Sigmoid colon (tissue), 7 donors: Measurements from ENCODE around the gene LATS2. TPM values are rescaled to one million over a fixed set of nuclear protein-coding genes. Genes with fewer than 3 reads are reported as not detected.

Experiments
- DNase-seq: peaks from one replicate; pipeline ENCODE4 v3.0.0-alpha.2; 2019
- H3K27ac ChIP-seq, 4 donors: fragments of 200-600 bp; sonication (generic); one replicate each; pipeline ENCODE4 v1.5.1; 2016 to 2019; ENCODE audit warnings: mild to moderate bottlenecking in 1 of 4
- H3K27me3 ChIP-seq, 3 donors: fragments of 200-600 bp; sonication (generic); one replicate each; pipeline ENCODE4 v1.5.1; 2019; ENCODE audit warnings: mild to moderate bottlenecking in 1 of 3
- H3K36me3 ChIP-seq, 4 donors: fragments of 200-600 bp; sonication (generic); one replicate each; pipeline ENCODE4 v1.5.1; 2016 to 2019
- H3K4me1 ChIP-seq, 4 donors: fragments of 200-600 bp; sonication (generic); one replicate each; pipeline ENCODE4 v1.5.1; 2017 to 2019
- H3K4me3 ChIP-seq, 4 donors: fragments of 200-600 bp; sonication (generic); one replicate each; pipeline ENCODE4 v1.5.1; 2017 to 2019; ENCODE audit warnings: mild to moderate bottlenecking in 2 of 4, moderate library complexity in 1 of 4
- H3K9me3 ChIP-seq, 4 donors: fragments of 200-600 bp in 3 of 4; sonication (generic) in 3 of 4; one replicate each; pipeline versions ENCODE4 v1.5.1 to v1.6.1; 2013 to 2019
- EP300 ChIP-seq, 4 donors: sonication (generic); formaldehyde crosslinking; IDR thresholded peaks; one replicate each; pipeline ENCODE4 v1.6.1; 2017; ENCODE audit warnings: antibody characterized with exemption in 4 of 4
- POLR2A ChIP-seq, 2 donors: fragments of 450-650 bp; IDR thresholded peaks; one replicate each; pipeline ENCODE4 v1.6.1; 2016; ENCODE audit warnings: antibody characterized with exemption in 2 of 2, mild to moderate bottlenecking in 2 of 2, moderate library complexity in 2 of 2
- POLR2AphosphoS5 ChIP-seq, 4 donors: sonication (generic); formaldehyde crosslinking; IDR thresholded peaks; one replicate each; pipeline ENCODE4 v1.6.1; 2017; ENCODE audit warnings: antibody characterized with exemption in 4 of 4
- WGBS, 2 donors: extraction: QIAGEN DNeasy Blood & Tissue Kit; methylation state at CpG; one replicate each; pipeline ENCODE4 v1.1.7; 2013; 5-methylcytosine and 5-hydroxymethylcytosine counted together
- intact Hi-C: fragments of 100-400 bp; cut with DNase I; formaldehyde crosslinking; loops from one replicate; pipeline ENCODE4 v1.15.1; 2023
- polyA plus RNA-seq, 3 donors: library from polyadenylated mRNA; stranded (reverse); fragments of 200-250 nt; gene quantifications; one replicate each; pipeline ENCODE4 v1.2.3, GENCODE V29; 2013
- total RNA-seq, 4 donors: library from RNA; depleted of rRNA; stranded (reverse); fragments of >200 nt; gene quantifications; one replicate each; pipeline ENCODE4 v1.1.0, GENCODE V29; 2016
- TF ChIP-seq, protein P1 (sequence below), 4 experiments: fragments of 450-650 bp in 3 of 4; fragments of 200-600 bp in 1 of 4; IDR thresholded peaks; one replicate each; pipeline ENCODE4 v1.5.1; 2016 to 2019; ENCODE audit warnings: antibody characterized with exemption in 4 of 4, mild to moderate bottlenecking in 3 of 4, moderate library complexity in 2 of 4
- donor health status: healthy with polysubstance abuse.
- donor health status: Bipolar disorder and iron deficiency.
- donor health status: healthy.

Gene LATS2
- total and polyA plus RNA-seq, 7 donors, result 3.7 to 45.5 (median 21.8) TPM

DNA sequence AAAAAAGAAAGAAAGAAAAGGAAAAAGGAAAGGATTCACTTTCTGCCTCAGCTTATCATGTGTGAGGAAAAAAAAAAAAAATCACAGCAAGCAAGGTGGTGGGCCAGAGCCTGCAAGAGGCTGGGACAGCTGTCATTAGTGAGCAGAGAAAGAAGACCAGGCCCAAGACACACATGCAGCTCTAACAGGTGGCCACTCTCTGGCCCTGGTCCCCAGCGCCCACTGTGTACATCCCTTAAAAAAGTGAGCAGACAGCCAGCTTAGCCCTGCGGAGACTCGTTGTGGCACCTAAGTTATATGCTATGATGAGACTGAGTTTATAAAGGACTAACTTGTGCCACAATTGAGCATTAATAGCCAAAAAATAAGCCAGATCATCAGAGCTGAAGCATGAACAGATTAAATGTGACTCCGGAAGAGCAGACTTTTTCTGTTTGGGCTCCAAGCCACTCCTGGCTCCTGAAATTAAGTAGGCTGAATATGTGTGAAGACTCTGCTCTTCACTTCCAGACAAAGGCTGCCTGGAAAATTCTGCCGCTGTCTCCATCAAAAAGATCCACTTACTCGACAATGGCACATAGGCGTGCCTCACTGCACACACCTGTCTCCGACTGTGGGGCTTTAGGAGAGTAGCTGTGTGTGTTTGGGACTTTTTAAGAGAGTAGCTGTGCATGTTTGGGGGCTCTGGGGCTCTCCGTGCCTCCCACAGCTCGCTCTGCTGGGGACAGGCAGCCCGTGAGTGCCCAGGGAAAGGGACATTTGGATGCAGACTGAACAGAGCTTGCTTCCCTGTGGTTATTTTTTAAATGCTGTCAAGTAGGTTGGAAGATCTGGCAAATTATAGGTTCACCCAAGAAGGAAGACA is 55.0 kb downstream of the LATS2 start:
- no peak overlapping the region for H3K4me3 ChIP-seq
- TF ChIP-seq POLR2A (IDR thresholded peaks at IDR 0.05) (no peak), EP300 (IDR thresholded peaks at IDR 0.05) (no peak), POLR2AphosphoS5 (IDR thresholded peaks at IDR 0.05) (no peak)
- TF ChIP-seq, protein P1, sequence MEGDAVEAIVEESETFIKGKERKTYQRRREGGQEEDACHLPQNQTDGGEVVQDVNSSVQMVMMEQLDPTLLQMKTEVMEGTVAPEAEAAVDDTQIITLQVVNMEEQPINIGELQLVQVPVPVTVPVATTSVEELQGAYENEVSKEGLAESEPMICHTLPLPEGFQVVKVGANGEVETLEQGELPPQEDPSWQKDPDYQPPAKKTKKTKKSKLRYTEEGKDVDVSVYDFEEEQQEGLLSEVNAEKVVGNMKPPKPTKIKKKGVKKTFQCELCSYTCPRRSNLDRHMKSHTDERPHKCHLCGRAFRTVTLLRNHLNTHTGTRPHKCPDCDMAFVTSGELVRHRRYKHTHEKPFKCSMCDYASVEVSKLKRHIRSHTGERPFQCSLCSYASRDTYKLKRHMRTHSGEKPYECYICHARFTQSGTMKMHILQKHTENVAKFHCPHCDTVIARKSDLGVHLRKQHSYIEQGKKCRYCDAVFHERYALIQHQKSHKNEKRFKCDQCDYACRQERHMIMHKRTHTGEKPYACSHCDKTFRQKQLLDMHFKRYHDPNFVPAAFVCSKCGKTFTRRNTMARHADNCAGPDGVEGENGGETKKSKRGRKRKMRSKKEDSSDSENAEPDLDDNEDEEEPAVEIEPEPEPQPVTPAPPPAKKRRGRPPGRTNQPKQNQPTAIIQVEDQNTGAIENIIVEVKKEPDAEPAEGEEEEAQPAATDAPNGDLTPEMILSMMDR (IDR thresholded peaks at IDR 0.05), result no peak
- DNase-seq, result peak; percentile 60
- no peaks in the 10 kb centered on the region for H3K36me3 ChIP-seq
- intact Hi-C loops, result no loop called here
- H3K4me1 ChIP-seq, result peaks cover 0 to 54% (median 41%) of the 10 kb centered on the region in 4 donors
- no peaks in the 10 kb centered on the region for H3K27me3 ChIP-seq
- peak overlapping the region in 3 of 4 donors; percentile 29 to 65 (median 49) for H3K27ac ChIP-seq
- 86 to 87% methylated on average over 11 of the region's 11 CpGs for WGBS, 2 donors
- no peaks in the 10 kb centered on the region for H3K9me3 ChIP-seq

DNA sequence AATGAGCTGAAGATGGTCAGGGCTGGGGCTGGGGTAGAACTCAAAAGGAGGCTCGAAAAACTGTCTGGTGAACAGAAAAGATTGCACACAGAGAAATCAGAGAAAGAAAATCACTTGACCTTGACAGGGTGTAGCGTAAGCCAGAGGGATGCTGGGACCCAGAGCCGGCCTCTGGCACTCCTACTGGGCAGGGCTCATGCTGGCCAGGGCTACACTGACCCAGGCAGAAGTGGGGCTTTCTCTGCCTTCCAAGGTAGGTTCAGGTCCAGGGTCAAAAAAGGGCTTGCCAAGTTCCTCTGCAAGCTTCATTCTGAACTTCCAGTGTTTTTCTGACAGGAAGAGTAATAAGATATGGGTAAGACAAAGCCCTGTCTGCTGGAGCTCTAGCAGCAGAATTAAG is 56.2 kb downstream of the LATS2 start:
- Histone ChIP-seq H3K4me3 (no peak overlapping the region), H3K9me3 (no peaks in the 10 kb centered on the region), H3K36me3 (no peaks in the 10 kb centered on the region), H3K27ac (peak overlapping the region in 2 of 4 donors; percentile 7 to 65), H3K27me3 (no peaks in the 10 kb centered on the region), H3K4me1 (peaks cover 0 to 42% (median 30%) of the 10 kb centered on the region in 4 donors)
- WGBS, 2 donors, result 90% methylated on average over 3 of the region's 3 CpGs
- DNase-seq, result no peak
- TF ChIP-seq POLR2AphosphoS5 (IDR thresholded peaks at IDR 0.05), result no peak
- intact Hi-C loops, result no loop called here

DNA sequence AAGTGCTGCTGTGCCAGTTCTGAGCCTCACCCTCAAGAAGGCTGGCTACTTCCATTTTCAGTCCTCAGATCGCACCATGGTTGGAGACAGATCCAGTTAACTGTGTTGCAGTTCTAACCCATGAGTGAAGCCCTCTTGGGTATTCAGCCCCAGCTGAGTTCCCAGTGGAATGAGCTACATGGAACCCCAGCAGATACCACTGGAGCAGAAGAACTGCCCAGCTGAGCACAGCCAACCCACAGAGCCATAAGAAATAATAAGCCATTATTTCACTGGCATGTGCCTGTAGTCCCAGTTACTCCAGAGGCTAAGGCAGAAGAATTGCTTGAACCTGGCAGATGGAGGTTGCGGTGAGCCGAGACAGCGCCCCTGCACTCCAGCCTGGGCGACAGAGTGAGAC is 59.9 kb downstream of the LATS2 start:
- Histone ChIP-seq H3K4me3 (no peak overlapping the region), H3K36me3 (peaks cover 0 to 5% (median 2%) of the 10 kb centered on the region in 4 donors), H3K27me3 (no peaks in the 10 kb centered on the region), H3K4me1 (peaks cover 0 to 42% (median 37%) of the 10 kb centered on the region in 4 donors), H3K9me3 (no peaks in the 10 kb centered on the region), H3K27ac (no peak overlapping the region)
- intact Hi-C loops, result no loop called here
- no peak for DNase-seq
- 96 to 97% methylated on average over 5 of the region's 5 CpGs for WGBS, 2 donors
- no peak for TF ChIP-seq POLR2AphosphoS5 (IDR thresholded peaks at IDR 0.05)
- no peak for TF ChIP-seq POLR2A (IDR thresholded peaks at IDR 0.05)
- no peak for TF ChIP-seq EP300 (IDR thresholded peaks at IDR 0.05)
- TF ChIP-seq, protein P1 (IDR thresholded peaks at IDR 0.05), result no peak

DNA sequence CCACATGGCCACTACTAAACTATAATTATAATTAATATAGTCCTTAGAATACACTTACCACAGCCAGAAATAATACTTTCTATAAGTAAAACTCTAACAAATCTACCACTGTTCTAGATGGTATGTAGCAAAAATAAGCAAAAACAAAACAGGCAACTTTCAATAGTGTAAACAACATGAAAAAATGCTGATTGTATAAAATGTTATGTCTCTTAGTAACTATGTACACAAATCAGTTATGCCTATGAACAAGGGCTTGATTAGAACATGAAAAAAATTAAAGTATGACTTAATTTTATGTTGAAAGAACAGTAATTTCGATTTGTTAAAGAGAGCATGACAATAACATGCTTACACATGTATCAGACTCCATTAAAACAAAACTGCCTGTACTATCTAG is 60.7 kb downstream of the LATS2 start:
- DNase-seq, result no peak
- H3K36me3 ChIP-seq, result peaks cover 0 to 5% (median 2%) of the 10 kb centered on the region in 4 donors
- intact Hi-C loops, result no loop called here
- no peak overlapping the region for H3K4me3 ChIP-seq
- no peak overlapping the region for H3K27ac ChIP-seq
- H3K27me3 ChIP-seq, result no peaks in the 10 kb centered on the region
- TF ChIP-seq, protein P1 (IDR thresholded peaks at IDR 0.05), result no peak
- TF ChIP-seq POLR2A (IDR thresholded peaks at IDR 0.05) (no peak), POLR2AphosphoS5 (IDR thresholded peaks at IDR 0.05) (no peak), EP300 (IDR thresholded peaks at IDR 0.05) (no peak)
- no peaks in the 10 kb centered on the region for H3K9me3 ChIP-seq
- WGBS, 2 donors, result 75 to 76% methylated on average over 1 of the region's 1 CpG
- H3K4me1 ChIP-seq, result peaks cover 0 to 36% (median 31%) of the 10 kb centered on the region in 4 donors

DNA sequence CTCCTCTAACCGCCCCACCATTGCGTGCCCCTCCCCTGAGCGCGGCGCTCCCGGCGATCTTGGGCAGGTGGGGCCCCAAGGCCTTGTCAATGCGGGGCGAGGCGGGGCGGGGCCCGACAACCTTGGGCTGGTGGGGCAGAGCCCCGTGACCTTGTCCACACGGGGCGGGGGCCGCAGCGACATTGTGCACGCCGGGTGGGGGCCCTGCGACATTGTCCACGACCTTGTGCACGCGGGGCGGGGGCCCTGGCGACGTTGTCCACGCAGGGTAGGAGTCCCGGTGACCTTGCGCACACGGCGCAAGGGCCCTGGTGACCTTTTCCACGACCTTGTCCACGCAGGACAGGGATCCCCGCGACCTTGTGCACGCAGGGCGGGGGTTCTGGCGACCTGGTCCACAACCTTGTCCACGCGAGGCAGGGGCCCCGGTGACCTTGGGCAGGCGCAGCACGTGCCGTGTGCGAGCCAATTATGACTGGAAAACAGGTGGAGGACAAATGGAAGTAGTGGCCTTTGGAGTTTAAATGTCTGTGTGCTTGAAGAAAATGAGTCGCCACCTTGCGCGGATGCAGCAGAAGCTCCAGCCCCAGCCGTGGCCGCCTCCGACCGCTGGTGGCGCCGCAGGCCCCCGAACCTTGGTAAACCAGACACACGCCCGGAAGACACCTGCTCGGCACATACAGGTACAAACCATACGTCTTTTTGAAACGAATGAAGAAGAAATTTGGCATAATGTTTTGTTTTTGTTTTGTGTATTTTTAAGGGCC is 62.6 kb downstream of the LATS2 start:
- intact Hi-C loops, result no loop called here
- TF ChIP-seq POLR2A (IDR thresholded peaks at IDR 0.05), result no peak
- TF ChIP-seq, protein P1 (IDR thresholded peaks at IDR 0.05), result no peak
- TF ChIP-seq POLR2AphosphoS5 (IDR thresholded peaks at IDR 0.05), result no peak
- no peak for TF ChIP-seq EP300 (IDR thresholded peaks at IDR 0.05)
- H3K4me1 ChIP-seq, result peaks cover 0 to 34% (median 21%) of the 10 kb centered on the region in 4 donors
- peak overlapping the region in 2 of 4 donors; percentile 2 to 73 for H3K27ac ChIP-seq
- H3K9me3 ChIP-seq, result no peaks in the 10 kb centered on the region
- H3K36me3 ChIP-seq, result peaks cover 0 to 10% (median 5%) of the 10 kb centered on the region in 4 donors
- WGBS, 2 donors, result 95 to 96% methylated on average over 60 of the region's 60 CpGs
- DNase-seq, result no peak
- no peak overlapping the region for H3K4me3 ChIP-seq
- H3K27me3 ChIP-seq, result no peaks in the 10 kb centered on the region
